ENCODE measurements around the gene ERC2. TPM values are rescaled to one million over a fixed set of nuclear protein-coding genes. Genes with fewer than 3 reads are reported as not detected.

Gene ERC2
- total RNA-seq, 1 donor from 2014 or later, result 32.5 TPM

DNA sequence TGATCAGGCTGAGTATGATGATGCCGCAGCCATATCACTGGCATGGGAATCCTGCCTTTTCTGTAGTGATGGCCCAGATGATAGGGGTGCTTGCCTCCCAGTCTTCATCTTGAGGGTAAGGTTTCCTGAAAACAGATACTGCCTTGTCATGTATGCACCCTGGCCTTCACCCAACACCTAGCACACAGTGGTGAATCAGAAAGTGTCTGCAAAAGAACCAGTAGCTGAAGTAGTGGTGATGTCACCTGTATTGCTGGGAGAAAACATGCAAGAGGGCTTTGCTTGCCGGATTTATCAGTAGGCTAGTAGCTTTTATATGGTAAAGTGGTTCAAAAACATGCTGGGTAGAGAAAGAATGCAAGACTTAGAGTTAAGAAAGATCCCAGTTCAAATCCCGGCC is 561.4 kb downstream of the ERC2 start:
- TF ChIP-seq CTCF (IDR thresholded peaks at IDR 0.05; ENCODE audit: unreplicated experiment), result no peak
- H3K27ac Mint-ChIP-seq, result no peak overlapping the region
- H3K4me1 Mint-ChIP-seq (ENCODE audit: low read depth), result peaks cover 4% of the 10 kb centered on the region
- no peaks in the 10 kb centered on the region for H3K9me3 Mint-ChIP-seq (ENCODE audit: low read depth)
- no peaks in the 10 kb centered on the region for H3K27me3 Mint-ChIP-seq
- H3K4me3 Mint-ChIP-seq (ENCODE audit: low read depth), result no peak overlapping the region
- no peaks in the 10 kb centered on the region for H3K36me3 Mint-ChIP-seq (ENCODE audit: insufficient read depth)
- DNase-seq (ENCODE audit: low spot score, unreplicated experiment), result no peak

GRCh38 chr3:55904716-55905115 is 563.6 kb downstream of the ERC2 start:
- TF ChIP-seq CTCF (IDR thresholded peaks at IDR 0.05; ENCODE audit: unreplicated experiment), result no peak
- no peak for DNase-seq (ENCODE audit: low spot score, unreplicated experiment)
- Mint-ChIP-seq H3K9me3 (ENCODE audit: low read depth) (no peaks in the 10 kb centered on the region), H3K27me3 (no peaks in the 10 kb centered on the region), H3K4me1 (ENCODE audit: low read depth) (peaks cover 4% of the 10 kb centered on the region), H3K36me3 (ENCODE audit: insufficient read depth) (no peaks in the 10 kb centered on the region), H3K27ac (no peak overlapping the region), H3K4me3 (ENCODE audit: low read depth) (no peak overlapping the region)

DNA sequence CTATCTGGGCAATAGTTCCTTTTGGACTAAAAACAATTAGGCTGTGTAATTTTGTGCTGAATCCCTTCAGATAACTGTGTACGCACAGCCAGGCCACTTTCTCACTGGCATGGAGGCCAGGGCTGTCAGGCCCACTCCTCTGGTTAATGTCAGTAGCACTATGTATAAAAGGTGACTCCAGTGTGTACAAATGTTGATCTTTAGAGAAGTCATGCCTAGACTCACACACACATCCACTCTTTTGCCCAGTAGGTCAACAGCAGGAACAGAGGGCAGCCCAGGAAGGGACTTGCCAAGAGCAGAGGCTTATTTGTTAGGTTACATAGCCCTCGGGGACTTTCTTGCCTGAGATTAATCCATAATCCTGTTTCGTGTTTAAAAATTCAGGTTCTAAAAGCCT is 564.6 kb downstream of the ERC2 start:
- Mint-ChIP-seq H3K4me1 (ENCODE audit: low read depth) (peaks cover 4% of the 10 kb centered on the region), H3K4me3 (ENCODE audit: low read depth) (no peak overlapping the region)
- DNase-seq (ENCODE audit: low spot score, unreplicated experiment), result no peak

GRCh38 chr3:55902221-55902900 is 565.9 kb downstream of the ERC2 start:
- Mint-ChIP-seq H3K4me1 (ENCODE audit: low read depth) (peaks cover 2% of the 10 kb centered on the region), H3K27me3 (no peaks in the 10 kb centered on the region), H3K9me3 (ENCODE audit: low read depth) (no peaks in the 10 kb centered on the region), H3K4me3 (ENCODE audit: low read depth) (no peak overlapping the region), H3K36me3 (ENCODE audit: insufficient read depth) (no peaks in the 10 kb centered on the region), H3K27ac (no peak overlapping the region)
- DNase-seq (ENCODE audit: low spot score, unreplicated experiment), result no peak
- TF ChIP-seq CTCF (IDR thresholded peaks at IDR 0.05; ENCODE audit: unreplicated experiment), result no peak

More for the DNA sequence above, 564.6 kb downstream of the ERC2 start:
- TF ChIP-seq CTCF (IDR thresholded peaks at IDR 0.05; ENCODE audit: unreplicated experiment), result no peak
- no peaks in the 10 kb centered on the region for H3K9me3 Mint-ChIP-seq (ENCODE audit: low read depth)
- no peaks in the 10 kb centered on the region for H3K36me3 Mint-ChIP-seq (ENCODE audit: insufficient read depth)
- H3K27me3 Mint-ChIP-seq, result no peaks in the 10 kb centered on the region
- no peak overlapping the region for H3K27ac Mint-ChIP-seq

- TF ChIP-seq CTCF (IDR thresholded peaks at IDR 0.05; ENCODE audit: unreplicated experiment), result peak; percentile 65
- no peaks in the 10 kb centered on the region for H3K36me3 Mint-ChIP-seq (ENCODE audit: insufficient read depth)
- no peak overlapping the region for H3K27ac Mint-ChIP-seq
- peaks cover 2% of the 10 kb centered on the region for H3K4me1 Mint-ChIP-seq (ENCODE audit: low read depth)
- no peaks in the 10 kb centered on the region for H3K27me3 Mint-ChIP-seq
- no peaks in the 10 kb centered on the region for H3K9me3 Mint-ChIP-seq (ENCODE audit: low read depth)
- no peak for DNase-seq (ENCODE audit: low spot score, unreplicated experiment)
- no peak overlapping the region for H3K4me3 Mint-ChIP-seq (ENCODE audit: low read depth)
Measured at GRCh38 chr3:55899887-55900286, 568.4 kb downstream of the ERC2 start.
